Measurements from ENCODE around the gene AGXT2. TPM values are rescaled to one million over a fixed set of nuclear protein-coding genes. Genes with fewer than 3 reads are reported as not detected.

The AGXT2 gene
- total RNA-seq, 4 donors from 2014 or later = not detected

DNA sequence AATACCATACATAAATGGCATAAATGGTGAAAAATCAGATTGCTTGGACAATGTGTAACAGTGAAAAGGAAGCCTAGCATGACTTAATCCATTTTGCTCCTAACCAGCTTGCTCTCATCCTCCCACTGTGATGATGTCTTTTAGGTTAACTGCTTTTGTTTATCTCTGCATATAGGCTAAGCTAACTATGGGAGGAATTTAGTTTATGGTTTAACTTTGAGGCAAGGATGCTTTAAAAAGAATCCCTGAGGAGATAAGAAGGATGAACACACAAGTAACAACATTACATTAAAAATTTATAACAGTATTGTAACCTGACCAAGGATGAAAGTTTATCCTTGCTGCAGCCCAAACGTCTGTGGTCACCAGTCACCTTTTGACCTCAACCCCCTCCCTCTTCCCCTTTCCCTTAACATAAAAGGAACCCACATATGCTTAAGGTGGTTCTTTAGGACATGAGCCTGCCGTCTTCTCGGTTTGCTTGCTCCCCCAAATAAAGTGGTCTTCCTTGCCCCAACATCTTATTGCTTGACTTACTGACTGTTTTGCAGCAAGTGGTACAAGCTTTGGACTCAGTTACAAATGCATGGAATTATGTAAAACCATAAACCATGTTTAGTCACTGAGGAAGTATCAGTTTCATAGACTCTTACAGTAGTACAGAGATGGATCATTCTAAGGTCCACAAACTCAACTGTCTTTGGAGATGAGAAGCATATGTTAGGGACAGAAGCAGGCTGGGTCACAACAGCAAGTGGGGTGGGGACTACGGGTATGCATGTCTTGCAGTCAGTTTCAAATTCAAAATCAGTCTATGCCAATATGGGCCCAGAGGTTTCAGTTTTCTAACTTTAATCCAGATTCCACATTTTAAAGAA is 31.3 kb downstream of the AGXT2 start:
- no peak for TF ChIP-seq CTCF (IDR thresholded peaks at IDR 0.05; ENCODE audit: low read depth)

GRCh38 chr5:35015063-35015462 is 32.7 kb downstream of the AGXT2 start:
- no peak for TF ChIP-seq CTCF (IDR thresholded peaks at IDR 0.05; ENCODE audit: low read depth)

GRCh38 chr5:35012796-35013195 is 35.0 kb downstream of the AGXT2 start:
- TF ChIP-seq CTCF (IDR thresholded peaks at IDR 0.05; ENCODE audit: low read depth) = no peak

GRCh38 chr5:35012365-35012764 is 35.4 kb downstream of the AGXT2 start:
- TF ChIP-seq CTCF (IDR thresholded peaks at IDR 0.05; ENCODE audit: low read depth) = no peak

DNA sequence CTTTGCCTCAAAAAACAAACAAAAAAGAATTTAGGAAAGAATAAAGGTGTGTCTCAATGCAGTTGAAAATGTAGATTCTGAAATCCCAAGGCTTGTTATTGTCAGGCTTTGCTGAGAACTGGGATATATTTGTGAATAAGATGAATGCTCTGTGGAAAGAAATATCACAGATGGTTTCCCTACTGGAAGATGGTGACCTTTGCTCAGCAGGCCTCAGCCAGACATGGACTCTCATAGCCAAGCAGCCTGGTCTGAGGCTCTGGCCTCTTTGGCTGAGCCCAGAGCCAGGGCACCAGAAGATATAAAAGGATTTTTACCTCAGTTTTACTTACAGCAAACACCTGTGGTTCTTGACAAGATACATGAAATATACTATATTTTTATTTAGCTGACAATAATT is 37.1 kb downstream of the AGXT2 start:
- TF ChIP-seq CTCF (IDR thresholded peaks at IDR 0.05; ENCODE audit: low read depth) = no peak

DNA sequence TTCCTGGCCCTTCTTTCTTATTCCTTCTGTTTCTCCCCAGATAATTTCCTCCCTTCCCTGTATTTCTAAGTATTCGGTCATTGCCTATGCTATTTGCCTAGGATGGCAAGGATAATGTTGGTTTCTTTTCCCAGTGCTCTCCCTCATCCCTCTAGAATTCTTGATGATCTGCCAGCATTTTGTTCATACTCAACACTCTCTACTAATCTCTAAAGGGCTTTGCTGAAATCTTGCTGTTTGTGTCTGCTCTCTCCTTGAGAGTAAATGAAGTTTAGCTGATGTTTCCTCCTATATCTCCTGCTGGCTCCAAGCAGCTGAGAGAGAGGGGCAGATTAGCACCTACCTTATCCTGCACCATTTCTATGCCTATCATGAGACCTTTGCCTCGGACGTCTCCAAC is 38.1 kb downstream of the AGXT2 start:
- no peak for TF ChIP-seq CTCF (IDR thresholded peaks at IDR 0.05; ENCODE audit: low read depth)

DNA sequence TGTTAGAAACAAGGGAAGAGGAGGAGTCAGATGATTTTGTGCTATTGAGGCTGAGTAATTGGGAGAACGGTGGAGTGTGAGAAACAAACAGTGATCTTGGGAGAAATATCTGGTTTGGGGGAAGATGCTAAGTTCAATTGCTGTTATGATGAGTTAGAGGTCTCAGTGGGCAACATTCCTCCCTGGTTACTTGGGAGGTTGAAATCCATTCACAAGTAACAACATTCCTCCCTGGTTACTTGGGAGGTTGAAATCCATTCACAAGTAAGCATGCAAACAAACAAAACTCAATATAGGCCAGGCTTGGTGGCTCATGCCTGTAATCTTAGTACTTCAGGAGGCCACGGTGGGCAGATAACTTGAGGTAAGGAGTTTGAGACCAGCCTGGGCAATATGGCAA is 38.7 kb downstream of the AGXT2 start:
- TF ChIP-seq CTCF (IDR thresholded peaks at IDR 0.05; ENCODE audit: low read depth) = no peak
